WTC11 (cell line): ENCODE measurements around the gene MED22. TPM values are rescaled to one million over a fixed set of nuclear protein-coding genes. Genes with fewer than 3 reads are reported as not detected.

Source experiments
- ATAC-seq: fragments of 200-7000 bp; cut with Tn5 transposase; 2 replicates; pipeline ENCODE4 v1.10.0; 2021; ENCODE audit warnings: mild to moderate bottlenecking, moderate library complexity
- CTCF ChIA-PET: fragments of 300-600 bp; sonication (Branson Sonifier 250); formaldehyde crosslinking; loops from one replicate; lab custom pipeline; 2021; ENCODE audit warnings: antibody characterized with exemption; lab: Charles Lee
- POLR2A ChIA-PET: fragments of 350-600 bp; sonication (Branson Sonifier 250); formaldehyde crosslinking; loops from one replicate; lab custom pipeline; 2021; ENCODE audit warnings: antibody characterized with exemption; lab: Charles Lee
- DNase-seq: peaks from one replicate; pipeline ENCODE4 v3.0.0; 2021; ENCODE audit warnings: low spot score
- H3K27ac Mint-ChIP-seq: 2 replicates; pipeline ENCODE4 v1.8.0; 2021; ENCODE audit warnings: mixed read lengths
- H3K27me3 Mint-ChIP-seq: 2 replicates; pipeline ENCODE4 v1.8.0; 2021; ENCODE audit warnings: low read depth, mild to moderate bottlenecking, moderate library complexity, mixed read lengths
- H3K36me3 Mint-ChIP-seq: 2 replicates; pipeline ENCODE4 v1.8.0; 2021; ENCODE audit warnings: mixed read lengths
- H3K4me1 Mint-ChIP-seq: 2 replicates; pipeline ENCODE4 v1.8.0; 2022; ENCODE audit warnings: mixed read lengths
- H3K4me3 Mint-ChIP-seq: 2 replicates; pipeline ENCODE4 v1.8.0; 2021; ENCODE audit warnings: mild to moderate bottlenecking, moderate library complexity, mixed read lengths
- H3K9me3 Mint-ChIP-seq: 2 replicates; pipeline ENCODE4 v1.8.0; 2021; ENCODE audit warnings: mixed read lengths
- ARID4B ChIP-seq: sonication (generic); formaldehyde crosslinking; IDR thresholded peaks from 2 replicates; pipeline ENCODE4 v1.8.0; 2023; ENCODE audit warnings: missing genetic modification reagents, mild to moderate bottlenecking, borderline replicate concordance
- CREM ChIP-seq: sonication (generic); formaldehyde crosslinking; IDR thresholded peaks from 2 replicates; pipeline ENCODE4 v1.8.1; 2022; ENCODE audit warnings: mild to moderate bottlenecking, missing genetic modification reagents, moderate library complexity
- E2F4 ChIP-seq: sonication (generic); formaldehyde crosslinking; IDR thresholded peaks from 2 replicates; pipeline ENCODE4 v1.8.1; 2022; ENCODE audit warnings: low read depth, mild to moderate bottlenecking, moderate library complexity, missing genetic modification reagents, borderline replicate concordance
- EMX1 ChIP-seq: fragments of 250-450 bp; sonication (Bioruptor Pico); IDR thresholded peaks from 2 replicates; pipeline ENCODE4 v1.8.0; 2021; ENCODE audit warnings: mild to moderate bottlenecking
- FOXK1 ChIP-seq: sonication (generic); formaldehyde crosslinking; IDR thresholded peaks from 2 replicates; pipeline ENCODE4 v1.8.0; 2022; ENCODE audit warnings: mild to moderate bottlenecking, moderate library complexity, missing genetic modification reagents
- FOXP1 ChIP-seq: sonication (generic); formaldehyde crosslinking; IDR thresholded peaks from 2 replicates; pipeline ENCODE4 v1.8.0; 2022; ENCODE audit warnings: missing genetic modification reagents, mild to moderate bottlenecking, moderate library complexity, borderline replicate concordance
- FOXP4 ChIP-seq: sonication (generic); formaldehyde crosslinking; IDR thresholded peaks from 2 replicates; pipeline ENCODE4 v1.8.0; 2022; ENCODE audit warnings: mild to moderate bottlenecking, missing genetic modification reagents
- GRHL2 ChIP-seq: fragments of 250-450 bp; sonication (Bioruptor Pico); IDR thresholded peaks from 2 replicates; pipeline ENCODE4 v1.8.0; 2022; ENCODE audit warnings: mild to moderate bottlenecking, moderate library complexity; ENCODE audit not compliant: insufficient replicate concordance, severe bottlenecking
- GTF2I ChIP-seq: fragments of 250-450 bp; sonication (Bioruptor Pico); conservative IDR thresholded peaks from 2 replicates; pipeline ENCODE4 v1.4.0; 2021; ENCODE audit warnings: mild to moderate bottlenecking
- HMGA2 ChIP-seq: fragments of 250-450 bp; sonication (Bioruptor Pico); IDR thresholded peaks from 2 replicates; pipeline ENCODE4 v1.4.0; 2021; ENCODE audit warnings: mild to moderate bottlenecking, moderate library complexity
- NFATC4 ChIP-seq: fragments of 250-450 bp; sonication (Bioruptor Pico); IDR thresholded peaks from 2 replicates; pipeline ENCODE4 v1.9.0; 2021; ENCODE audit warnings: mild to moderate bottlenecking
- NFYB ChIP-seq: sonication (generic); formaldehyde crosslinking; conservative IDR thresholded peaks from 2 replicates; pipeline ENCODE4 v1.8.0; 2022; ENCODE audit warnings: low read depth, missing genetic modification reagents
- NR2C2 ChIP-seq: sonication (generic); formaldehyde crosslinking; IDR thresholded peaks from 2 replicates; pipeline ENCODE4 v1.8.0; 2022; ENCODE audit warnings: mild to moderate bottlenecking, missing genetic modification reagents
- PRDM15 ChIP-seq: sonication (generic); formaldehyde crosslinking; IDR thresholded peaks from 2 replicates; pipeline ENCODE4 v1.8.0; 2022; ENCODE audit warnings: missing genetic modification reagents
- SOX15 ChIP-seq: fragments of 250-450 bp; sonication (Bioruptor Pico); IDR thresholded peaks from 2 replicates; pipeline ENCODE4 v1.9.0; 2021; ENCODE audit warnings: mild to moderate bottlenecking
- STAT6 ChIP-seq: sonication (generic); formaldehyde crosslinking; conservative IDR thresholded peaks from 2 replicates; pipeline ENCODE4 v1.8.1; 2023; ENCODE audit warnings: mild to moderate bottlenecking, low read depth, missing genetic modification reagents, moderate library complexity
- USF1 ChIP-seq: sonication (generic); formaldehyde crosslinking; IDR thresholded peaks from 2 replicates; pipeline ENCODE4 v1.8.0; 2022; ENCODE audit warnings: mild to moderate bottlenecking, missing genetic modification reagents
- ZNF416 ChIP-seq: fragments of 250-450 bp; sonication (Bioruptor Pico); IDR thresholded peaks from 2 replicates; pipeline ENCODE4 v1.9.0; 2021; ENCODE audit warnings: mild to moderate bottlenecking, inconsistent platforms
- total RNA-seq: library from RNA; stranded (reverse); gene quantifications from 3 replicates; pipeline ENCODE4 v1.2.3, GENCODE V29; 2021

The MED22 gene
- total RNA-seq, 1 experiment from 2014 or later: 59.5 TPM

GRCh38 chr9:133321411-133321935 is 26.5 kb downstream of the MED22 start:
- no peak for DNase-seq
- H3K4me1 Mint-ChIP-seq: no peaks in the 10 kb centered on the region
- no peak overlapping the region for H3K4me3 Mint-ChIP-seq
- POLR2A ChIA-PET: no interaction called here
- TF ChIP-seq USF1: no peak
- no peak for TF ChIP-seq NFYB (CRISPR knock-in tag)
- no peak for TF ChIP-seq FOXK1
- no peak for TF ChIP-seq GRHL2 (CRISPR knock-in tag)
- TF ChIP-seq GTF2I (CRISPR knock-in tag): no peak
- TF ChIP-seq STAT6 (CRISPR knock-in tag): no peak
- TF ChIP-seq NR2C2 (CRISPR knock-in tag): no peak
- TF ChIP-seq SOX15 (CRISPR knock-in tag): no peak
- TF ChIP-seq FOXP1 (CRISPR knock-in tag): no peak
- TF ChIP-seq CREM (CRISPR knock-in tag): no peak
- TF ChIP-seq, all 79 proteins: peak for 0
- peaks cover 26% of the 10 kb centered on the region for H3K9me3 Mint-ChIP-seq
- H3K27ac Mint-ChIP-seq: no peak overlapping the region
- CTCF ChIA-PET: interaction anchor here (0.7 to 2.2 kb wide), 4 partner anchors 21 to 135 kb away, joined by 3 to 46 read pairs (median 6); no protein-coding TSS in a partner anchor
- no peak for ATAC-seq
- peaks cover 17% of the 10 kb centered on the region for H3K27me3 Mint-ChIP-seq
- peaks cover 12% of the 10 kb centered on the region; the same call in 1 of the 2 replicates for H3K36me3 Mint-ChIP-seq

GRCh38 chr9:133320421-133320881 is 27.5 kb downstream of the MED22 start:
- no peaks in the 10 kb centered on the region for H3K4me1 Mint-ChIP-seq
- H3K36me3 Mint-ChIP-seq: peaks cover 12% of the 10 kb centered on the region; the same call in 1 of the 2 replicates
- ChIA-PET POLR2A (no interaction called here), CTCF (interaction anchor here (0.6 to 2.2 kb wide), 11 partner anchors 9 to 171 kb away, joined by 3 to 46 read pairs (median 4); partner anchors contain the start of gene ABO)
- ATAC-seq (peak; percentile 93), DNase-seq (peak; percentile 35)
- peaks cover 26% of the 10 kb centered on the region for H3K9me3 Mint-ChIP-seq
- H3K27ac Mint-ChIP-seq: no peak overlapping the region
- no peak overlapping the region for H3K4me3 Mint-ChIP-seq
- H3K27me3 Mint-ChIP-seq: peaks cover 18% of the 10 kb centered on the region
- TF ChIP-seq FOXP4: no peak
- TF ChIP-seq ZNF416 (CRISPR knock-in tag): no peak
- no peak for TF ChIP-seq E2F4 (CRISPR knock-in tag)
- TF ChIP-seq NFATC4 (CRISPR knock-in tag): no peak
- no peak for TF ChIP-seq EMX1 (CRISPR knock-in tag)
- no peak for TF ChIP-seq HMGA2 (CRISPR knock-in tag)
- no peak for TF ChIP-seq GRHL2 (CRISPR knock-in tag)
- TF ChIP-seq PRDM15 (CRISPR knock-in tag): no peak
- TF ChIP-seq ARID4B (CRISPR knock-in tag): no peak
